Mesenchymal stem cell (in vitro differentiated cells and primary cell): Measurements from ENCODE around the gene SLC28A1.

Experiments
- DNase-seq: peaks from one replicate; pipeline ENCODE4 v3.0.0-alpha.2; 2013
- H2AFZ ChIP-seq: one replicate; pipeline ENCODE4 v1.6.1; 2013; ENCODE audit warnings: low read depth, mild to moderate bottlenecking, control low read depth, inconsistent platforms, low read length, moderate library complexity
- H2AK5ac ChIP-seq: 2 replicates; pipeline ENCODE4 v1.6.1; 2013; ENCODE audit warnings: low read length, moderate library complexity, mild to moderate bottlenecking, inconsistent platforms; ENCODE audit not compliant: severe bottlenecking
- H2BK120ac ChIP-seq: one replicate; pipeline ENCODE4 v1.6.1; 2013; ENCODE audit warnings: low read depth, mild to moderate bottlenecking, inconsistent platforms, low read length, moderate library complexity
- H2BK12ac ChIP-seq, 2 experiments: one replicate each; pipeline ENCODE4 v1.6.1; 2013; ENCODE audit warnings: inconsistent platforms in 2 of 2, low read length in 2 of 2, mild to moderate bottlenecking in 2 of 2, moderate library complexity in 2 of 2, control low read depth in 1 of 2
- H2BK15ac ChIP-seq: one replicate; pipeline ENCODE4 v1.6.1; 2013; ENCODE audit warnings: mild to moderate bottlenecking, low read depth, inconsistent platforms; ENCODE audit not compliant: poor library complexity, severe bottlenecking
- H2BK5ac ChIP-seq: 2 replicates; pipeline ENCODE4 v1.6.1; 2013; ENCODE audit warnings: low read depth, mild to moderate bottlenecking, low read length, control low read depth, inconsistent platforms; ENCODE audit not compliant: poor library complexity, severe bottlenecking
- H3K14ac ChIP-seq, 2 experiments: one replicate each; pipeline ENCODE4 v1.6.1; 2013; ENCODE audit warnings: inconsistent platforms in 2 of 2, low read length in 2 of 2, control low read depth in 1 of 2, mild to moderate bottlenecking in 1 of 2, moderate library complexity in 1 of 2
- H3K18ac ChIP-seq, 2 experiments: one replicate each; pipeline ENCODE4 v1.6.1; 2013; ENCODE audit warnings: inconsistent platforms in 2 of 2, low read length in 2 of 2, control low read depth in 1 of 2, low read depth in 1 of 2, mild to moderate bottlenecking in 1 of 2
- H3K23ac ChIP-seq, 2 experiments: one replicate each; pipeline ENCODE4 v1.6.1; 2013; ENCODE audit warnings: inconsistent platforms in 2 of 2, low read length in 2 of 2, mild to moderate bottlenecking in 2 of 2, moderate library complexity in 2 of 2, control low read depth in 1 of 2
- H3K27ac ChIP-seq: 2 replicates; pipeline ENCODE4 v1.5.1; 2013; ENCODE audit warnings: mild to moderate bottlenecking, moderate library complexity, low read length, control low read depth, inconsistent platforms; ENCODE audit not compliant: poor library complexity, severe bottlenecking
- H3K27me3 ChIP-seq, 2 experiments: 2 replicates each; pipeline versions ENCODE4 v1.6.1 to v1.7.0; 2013; ENCODE audit warnings: low read length in 2 of 2, mild to moderate bottlenecking in 2 of 2, moderate library complexity in 2 of 2, control low read depth in 1 of 2, inconsistent platforms in 1 of 2; ENCODE audit not compliant: control insufficient read depth in 1 of 2, insufficient read depth in 1 of 2
- H3K36me3 ChIP-seq, 2 experiments: 2 replicates each; pipeline versions ENCODE4 v1.6.1 to v1.7.0; 2013; ENCODE audit warnings: low read length in 2 of 2, control low read depth in 1 of 2, inconsistent platforms in 1 of 2, low read depth in 1 of 2, mild to moderate bottlenecking in 1 of 2; ENCODE audit not compliant: insufficient read depth in 2 of 2, control insufficient read depth in 1 of 2
- H3K4ac ChIP-seq, 2 experiments: one replicate each; pipeline ENCODE4 v1.6.1; 2013; ENCODE audit warnings: inconsistent platforms in 2 of 2, low read length in 2 of 2, mild to moderate bottlenecking in 2 of 2, moderate library complexity in 2 of 2, control low read depth in 1 of 2, low read depth in 1 of 2
- H3K4me1 ChIP-seq: 2 replicates; pipeline ENCODE4 v1.6.1; 2013; ENCODE audit warnings: low read depth, low read length, control low read depth; ENCODE audit not compliant: control insufficient read depth, insufficient read depth
- H3K4me2 ChIP-seq: 2 replicates; pipeline ENCODE4 v1.6.1; 2013; ENCODE audit warnings: low read length, mild to moderate bottlenecking, inconsistent platforms; ENCODE audit not compliant: poor library complexity, severe bottlenecking
- H3K4me3 ChIP-seq, 2 experiments: 2 replicates each; pipeline versions ENCODE4 v1.5.1 to v1.7.0; 2013; ENCODE audit warnings: low read length in 2 of 2, mild to moderate bottlenecking in 2 of 2, control low read depth in 1 of 2, low read depth in 1 of 2; ENCODE audit not compliant: insufficient read depth in 1 of 2
- H3K79me1 ChIP-seq: replicated peaks from 2 replicates; pipeline ENCODE4 v1.6.1; 2013; ENCODE audit warnings: mild to moderate bottlenecking, control low read depth, low read length, inconsistent platforms; ENCODE audit not compliant: poor library complexity, severe bottlenecking
- H3K9ac ChIP-seq: 2 replicates; pipeline ENCODE4 v1.7.0; 2013; ENCODE audit warnings: mild to moderate bottlenecking, low read length, moderate library complexity
- H3K9me3 ChIP-seq: 2 replicates; pipeline ENCODE4 v1.7.0; 2013; ENCODE audit warnings: mild to moderate bottlenecking, low read length; ENCODE audit not compliant: control insufficient read depth
- H4K8ac ChIP-seq: one replicate; pipeline ENCODE4 v1.6.1; 2013; ENCODE audit warnings: inconsistent platforms, mild to moderate bottlenecking, low read length, moderate library complexity
- H4K91ac ChIP-seq: one replicate; pipeline ENCODE4 v1.6.1; 2013; ENCODE audit warnings: mild to moderate bottlenecking, low read length, inconsistent platforms
- WGBS: methylation state at CpG from one replicate; pipeline ENCODE4 v1.1.7; 2013; ENCODE audit warnings: mixed read lengths; 5-methylcytosine and 5-hydroxymethylcytosine counted together

The SLC28A1 gene

GRCh38 chr15:84949845-84950569, 65.5 kb downstream of the SLC28A1 start:
- no peak overlapping the region for H2BK15ac ChIP-seq
- no peak overlapping the region for H3K23ac ChIP-seq
- 83% methylated on average over 7 of the region's 7 CpGs for WGBS

DNA sequence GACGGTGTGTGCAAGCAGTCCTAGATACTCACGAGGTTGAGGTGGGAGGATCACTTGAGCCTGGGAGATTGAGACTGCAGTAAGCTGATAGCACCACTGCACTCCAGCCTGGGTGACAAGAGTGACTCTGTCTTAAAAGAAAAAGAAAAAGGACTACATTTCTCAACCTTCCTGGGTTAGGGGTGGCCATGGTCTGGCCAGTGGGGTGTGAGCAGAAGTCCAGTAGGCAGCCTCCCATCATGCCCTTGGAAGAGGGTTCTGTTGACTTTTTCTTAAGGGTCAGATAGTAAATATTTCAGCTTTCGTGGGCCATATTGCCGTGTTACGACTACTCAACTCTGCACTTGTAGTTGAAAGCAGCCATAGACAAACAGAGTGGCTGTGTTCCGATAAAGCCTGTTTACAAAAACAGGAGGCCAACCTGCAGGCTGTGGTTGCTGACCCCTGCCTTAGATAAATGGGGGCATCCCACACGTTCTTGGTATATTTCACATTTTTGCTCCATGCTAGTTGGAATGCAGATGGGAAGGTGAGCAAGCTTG, 66.2 kb downstream of the SLC28A1 start:
- WGBS = 95% methylated on average over 7 of the region's 7 CpGs
- no peaks in the 10 kb centered on the region for H3K27me3 ChIP-seq
- H3K4me3 ChIP-seq = no peak overlapping the region
- H4K8ac ChIP-seq = no peak overlapping the region
- no peak overlapping the region for H3K4me2 ChIP-seq
- no peaks in the 10 kb centered on the region for H3K36me3 ChIP-seq
- H2BK15ac ChIP-seq = no peak overlapping the region
- H3K23ac ChIP-seq = no peak overlapping the region
- no peaks in the 10 kb centered on the region for H3K79me1 ChIP-seq
- H2AFZ ChIP-seq = no peak overlapping the region
- no peak for DNase-seq
- H3K9me3 ChIP-seq = no peaks in the 10 kb centered on the region
- peaks cover 2% of the 10 kb centered on the region for H3K4me1 ChIP-seq
- H2BK120ac ChIP-seq = no peak overlapping the region
- no peak overlapping the region for H3K27ac ChIP-seq
- no peak overlapping the region for H4K91ac ChIP-seq
- H3K14ac ChIP-seq = no peak overlapping the region
- H2BK12ac ChIP-seq = no peak overlapping the region
- H3K18ac ChIP-seq = no peak overlapping the region
- H2BK5ac ChIP-seq = no peak overlapping the region
- no peak overlapping the region for H2AK5ac ChIP-seq
- no peak overlapping the region for H3K9ac ChIP-seq
- no peak overlapping the region for H3K4ac ChIP-seq

More at GRCh38 chr15:84949845-84950569, 65.5 kb downstream of the SLC28A1 start:
- Histone ChIP-seq H3K4me3 (no peak overlapping the region), H4K8ac (no peak overlapping the region), H3K27ac (no peak overlapping the region), H3K9ac (no peak overlapping the region), H3K9me3 (no peaks in the 10 kb centered on the region), H2BK5ac (no peak overlapping the region), H4K91ac (no peak overlapping the region), H2AK5ac (no peak overlapping the region), H2AFZ (no peak overlapping the region), H3K4me1 (no peaks in the 10 kb centered on the region), H3K18ac (no peak overlapping the region), H3K4me2 (no peak overlapping the region), H3K79me1 (no peaks in the 10 kb centered on the region), H3K4ac (no peak overlapping the region), H3K14ac (no peak overlapping the region), H3K27me3 (no peaks in the 10 kb centered on the region), H2BK12ac (no peak overlapping the region), H2BK120ac (no peak overlapping the region), H3K36me3 (no peaks in the 10 kb centered on the region)
- DNase-seq = no peak

GRCh38 chr15:84951736-84952135, 67.3 kb downstream of the SLC28A1 start:
- Histone ChIP-seq H3K9me3 (no peaks in the 10 kb centered on the region), H3K18ac (no peak overlapping the region), H2BK12ac (no peak overlapping the region), H3K14ac (no peak overlapping the region), H3K4me3 (no peak overlapping the region), H3K27me3 (no peaks in the 10 kb centered on the region), H2BK15ac (no peak overlapping the region), H4K8ac (no peak overlapping the region), H3K27ac (no peak overlapping the region), H3K4me1 (peaks cover 2% of the 10 kb centered on the region), H3K36me3 (no peaks in the 10 kb centered on the region), H2AFZ (no peak overlapping the region), H3K4ac (no peak overlapping the region), H3K79me1 (no peaks in the 10 kb centered on the region), H3K4me2 (no peak overlapping the region), H2BK120ac (no peak overlapping the region), H3K9ac (no peak overlapping the region), H3K23ac (no peak overlapping the region), H4K91ac (no peak overlapping the region), H2BK5ac (no peak overlapping the region), H2AK5ac (no peak overlapping the region)
- DNase-seq = no peak
- over 99% methylated on average over 5 of the region's 5 CpGs for WGBS

DNA sequence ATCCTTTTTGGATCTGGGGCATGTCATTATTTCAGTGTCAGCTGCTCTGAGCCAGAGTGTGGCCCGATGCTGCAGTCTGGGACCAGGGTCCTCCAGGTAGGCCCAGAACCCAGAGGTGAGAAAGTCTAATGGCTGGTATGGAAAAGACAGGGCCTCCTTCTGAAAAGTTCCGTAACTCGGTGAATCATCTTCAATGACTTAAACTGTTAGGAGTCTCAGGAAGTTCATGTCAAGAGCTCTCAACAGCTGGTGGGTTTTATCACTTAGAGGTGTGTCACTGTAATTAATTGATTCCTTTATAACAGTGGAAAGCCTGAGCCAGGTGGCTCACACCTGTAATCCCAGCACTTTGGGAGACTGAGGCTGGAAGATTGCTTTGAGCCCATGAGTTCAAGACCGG, 68.7 kb downstream of the SLC28A1 start:
- WGBS = 57% methylated on average over 4 of the region's 4 CpGs
- Histone ChIP-seq H3K23ac (no peak overlapping the region), H3K36me3 (no peaks in the 10 kb centered on the region), H3K27ac (no peak overlapping the region), H3K79me1 (no peaks in the 10 kb centered on the region), H3K9ac (no peak overlapping the region), H4K8ac (no peak overlapping the region), H3K27me3 (no peaks in the 10 kb centered on the region), H3K9me3 (no peaks in the 10 kb centered on the region), H2BK5ac (no peak overlapping the region), H2BK15ac (no peak overlapping the region), H3K4ac (no peak overlapping the region), H3K4me2 (no peak overlapping the region), H3K14ac (no peak overlapping the region), H3K18ac (no peak overlapping the region), H2BK120ac (no peak overlapping the region), H2AK5ac (no peak overlapping the region), H2AFZ (no peak overlapping the region), H3K4me1 (peaks cover 2% of the 10 kb centered on the region), H2BK12ac (no peak overlapping the region), H3K4me3 (no peak overlapping the region), H4K91ac (no peak overlapping the region)
- DNase-seq = peak; percentile 46
